HG02885 (cell line): Measurements from ENCODE around the gene DNAH6.

Experiments
- ATAC-seq: cut with Tn5 transposase; IDR thresholded peaks from one replicate; pipeline ENCODE4 v1.9.1; 2021; ENCODE audit warnings: mild to moderate bottlenecking; ENCODE audit not compliant: unreplicated experiment, poor library complexity

Gene DNAH6

GRCh38 chr2:84613082-84613481, 96.8 kb downstream of the DNAH6 start:
- no peak for ATAC-seq

GRCh38 chr2:84619794-84620371, 103.6 kb downstream of the DNAH6 start:
- no peak for ATAC-seq

DNA sequence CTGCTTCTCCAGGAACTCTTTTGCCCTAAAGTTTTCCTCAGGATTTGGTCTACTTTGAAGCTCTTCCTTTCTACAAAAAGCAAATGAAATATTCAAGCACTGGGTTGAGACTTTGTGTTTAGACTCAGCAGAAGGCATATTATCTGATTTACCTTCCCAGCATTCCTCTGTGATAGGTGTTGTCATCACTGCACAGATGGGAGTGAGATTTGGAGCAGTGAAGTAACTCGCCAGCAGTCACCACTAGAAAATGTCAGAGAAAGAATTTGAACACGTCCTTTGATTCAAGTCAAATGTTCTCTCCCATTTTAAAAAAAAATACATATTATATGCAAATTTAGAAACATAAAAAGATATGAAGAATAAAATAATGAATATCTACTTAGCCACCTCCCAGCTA, 112.2 kb downstream of the DNAH6 start:
- ATAC-seq, result no peak

DNA sequence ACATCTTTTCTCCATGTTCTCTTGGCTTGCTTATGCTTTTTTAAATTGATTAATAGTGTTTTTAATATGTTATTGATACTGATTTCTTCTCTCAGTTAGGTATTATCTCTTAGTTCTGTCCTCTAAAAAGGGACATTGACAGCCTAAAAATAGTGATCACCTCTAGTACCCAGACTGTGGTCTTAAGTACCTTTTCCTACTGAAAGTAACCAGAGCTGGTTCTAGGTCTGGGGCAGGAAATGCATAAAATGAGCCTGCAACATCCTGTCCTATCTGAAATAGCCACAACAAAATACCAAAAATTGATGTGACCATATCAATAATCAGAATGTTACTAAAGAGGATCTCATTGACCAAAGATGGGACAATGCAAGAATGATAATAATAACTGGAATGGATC, 113.3 kb downstream of the DNAH6 start:
- ATAC-seq, result no peak

DNA sequence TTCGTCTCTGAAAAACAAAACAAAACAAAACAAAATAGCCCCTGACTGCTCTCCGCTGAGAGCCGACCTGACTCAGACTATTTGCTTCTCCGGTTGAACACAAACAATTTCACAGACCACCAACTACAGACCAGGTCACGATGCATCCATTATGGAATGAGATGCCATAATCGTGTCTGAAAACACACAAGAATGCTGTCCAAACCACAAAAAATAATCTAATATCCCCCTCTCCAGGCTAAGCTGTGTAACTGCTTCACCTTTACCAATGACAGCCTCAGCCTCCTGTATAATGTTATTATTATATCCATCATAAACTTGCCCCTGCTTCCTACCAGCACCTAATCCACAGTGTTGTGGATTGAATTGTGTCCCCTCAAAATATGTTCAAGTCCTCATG, 114.7 kb downstream of the DNAH6 start:
- peak; percentile 65 for ATAC-seq

- ATAC-seq, result no peak
Observed at GRCh38 chr2:84631985-84632384, 115.7 kb downstream of the DNAH6 start.

DNA sequence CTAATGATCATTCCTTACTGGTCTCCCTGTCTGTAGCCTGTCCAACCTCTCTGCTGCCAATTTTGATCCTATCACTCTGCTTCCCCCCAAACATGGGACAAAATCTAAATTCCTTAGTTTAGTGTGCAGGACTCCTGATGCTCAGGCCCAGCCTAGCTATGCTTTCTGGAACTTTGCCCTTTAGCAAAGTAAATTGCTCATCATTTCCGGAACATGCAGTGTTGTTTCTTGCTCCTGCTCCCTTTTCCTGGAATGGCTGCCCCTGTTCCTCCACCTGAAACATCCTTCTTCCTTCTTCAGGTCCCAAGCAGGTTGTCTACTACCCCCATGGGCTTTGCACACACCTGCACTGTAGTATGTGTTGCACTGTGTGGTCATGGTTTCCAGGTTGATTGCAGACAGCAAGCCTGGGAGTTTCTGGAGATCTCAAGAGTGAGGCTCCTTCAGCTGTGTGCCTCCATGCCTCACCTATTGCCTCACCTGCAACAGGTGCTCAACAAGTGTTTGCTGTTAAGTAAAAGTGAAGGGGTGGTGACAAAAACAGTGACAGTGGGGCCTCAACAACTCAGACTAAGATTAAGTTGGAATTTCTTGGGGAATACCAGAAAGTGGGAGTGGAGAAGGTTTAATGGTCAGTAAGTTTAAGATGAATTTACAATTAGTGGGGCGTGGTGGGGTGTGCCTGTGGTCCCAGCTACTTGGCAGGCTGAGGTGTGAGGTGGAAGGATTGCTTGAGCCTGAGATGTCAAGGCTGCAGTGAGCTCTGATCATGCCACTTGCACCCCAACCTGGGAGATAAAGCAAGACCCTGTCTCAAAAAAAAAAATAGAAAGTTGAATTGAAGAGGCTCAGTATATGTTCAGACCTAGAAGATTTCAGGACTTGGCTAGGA, 120.0 kb downstream of the DNAH6 start:
- ATAC-seq, result no peak

GRCh38 chr2:84639751-84640150, 123.5 kb downstream of the DNAH6 start:
- no peak for ATAC-seq

DNA sequence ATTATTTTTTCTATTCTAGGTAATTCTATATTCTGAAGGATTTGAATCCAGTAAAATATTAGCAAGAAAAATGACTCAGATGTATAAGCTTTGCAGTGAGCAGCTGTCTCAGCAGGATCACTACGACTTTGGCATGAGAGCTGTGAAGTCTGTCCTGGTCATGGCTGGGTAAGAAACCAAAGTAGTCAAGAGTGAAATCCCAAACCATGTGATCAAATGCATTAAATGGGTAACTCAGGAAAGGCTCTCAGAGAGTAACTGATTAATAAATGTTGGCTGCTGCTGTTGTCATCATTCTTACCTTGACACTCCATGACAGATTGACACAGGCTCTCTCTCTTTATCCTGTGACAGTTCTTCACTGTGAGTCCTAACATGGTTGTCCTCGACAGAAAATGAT, 124.1 kb downstream of the DNAH6 start:
- ATAC-seq, result no peak

GRCh38 chr2:84641021-84641420, 124.7 kb downstream of the DNAH6 start:
- no peak for ATAC-seq

GRCh38 chr2:84643991-84644390, 127.7 kb downstream of the DNAH6 start:
- no peak for ATAC-seq

GRCh38 chr2:84646514-84646913, 130.2 kb downstream of the DNAH6 start:
- no peak for ATAC-seq

DNA sequence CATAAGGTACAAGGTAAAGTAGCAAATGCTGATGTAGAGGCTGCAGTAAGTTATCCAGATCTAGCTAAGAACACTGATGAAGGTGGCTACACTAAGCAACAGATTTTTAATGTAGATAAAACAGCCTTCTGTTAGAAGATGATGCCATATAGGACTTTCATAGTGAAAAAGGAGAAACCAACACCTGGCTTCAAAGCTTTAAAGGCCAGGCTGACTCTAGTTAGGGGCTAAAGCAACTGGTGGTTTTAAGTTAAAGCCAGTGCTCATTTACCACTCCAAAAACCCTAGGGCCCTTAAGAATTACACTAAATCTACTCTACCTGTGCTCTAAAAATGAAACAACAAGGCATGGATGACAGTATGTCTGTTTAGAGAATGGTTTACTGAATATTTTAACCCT, 131.0 kb downstream of the DNAH6 start:
- no peak for ATAC-seq

DNA sequence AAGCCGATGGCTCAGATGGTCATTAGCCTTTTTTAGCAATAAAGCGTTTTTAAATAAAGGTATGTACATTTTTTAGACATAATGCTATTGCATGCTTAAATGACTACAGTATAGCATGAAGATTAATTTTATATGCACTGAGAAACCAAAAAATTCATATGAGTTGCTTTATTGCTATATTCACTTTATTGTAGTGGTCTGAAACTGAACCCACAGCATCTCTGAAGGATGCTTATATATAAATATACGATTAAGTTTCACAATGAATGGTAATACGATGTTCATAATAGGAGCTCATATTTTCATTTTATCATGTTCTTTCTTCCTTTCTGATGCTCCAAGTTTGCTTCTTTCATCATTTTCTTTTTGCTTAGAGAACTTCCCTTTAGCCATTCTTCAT, 132.8 kb downstream of the DNAH6 start:
- no peak for ATAC-seq

- no peak for ATAC-seq
Observed at GRCh38 chr2:84649487-84650142, 133.3 kb downstream of the DNAH6 start.

GRCh38 chr2:84652431-84652830, 136.1 kb downstream of the DNAH6 start:
- no peak for ATAC-seq

DNA sequence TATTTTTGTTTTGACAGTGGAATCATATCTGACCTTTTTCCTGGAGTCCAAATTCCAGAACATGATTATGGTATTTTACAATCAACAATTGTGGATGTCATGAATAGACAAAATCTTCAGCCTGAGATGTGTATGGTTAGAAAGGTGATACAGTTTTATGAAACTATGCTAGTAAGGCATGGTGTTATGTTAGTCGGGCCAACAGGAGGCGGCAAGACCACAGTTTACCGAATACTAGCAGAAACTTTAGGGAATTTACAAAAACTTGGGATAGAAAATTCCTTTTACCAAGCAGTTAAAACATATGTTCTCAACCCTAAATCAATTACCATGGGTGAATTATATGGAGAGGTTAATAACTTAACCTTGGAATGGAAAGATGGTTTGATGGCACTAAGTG, 137.0 kb downstream of the DNAH6 start:
- ATAC-seq, result no peak

DNA sequence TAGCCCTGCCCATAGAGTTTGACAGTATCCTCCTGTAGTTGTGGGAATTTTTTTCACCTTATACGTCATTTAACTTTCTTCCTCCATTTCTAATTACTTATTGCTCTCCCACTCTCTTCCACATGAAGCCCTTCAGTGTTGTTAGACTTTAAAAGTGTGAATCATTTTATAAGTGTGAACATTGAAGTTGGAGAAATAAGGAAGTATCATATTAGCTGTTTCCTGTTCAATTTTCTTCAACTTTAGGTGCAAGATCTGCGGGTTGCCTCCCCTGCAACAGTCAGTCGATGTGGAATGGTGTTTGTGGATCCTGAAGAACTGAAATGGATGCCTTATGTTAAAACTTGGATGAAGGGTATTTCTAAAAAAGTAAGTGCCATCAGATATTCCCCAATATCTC, 138.1 kb downstream of the DNAH6 start:
- no peak for ATAC-seq

DNA sequence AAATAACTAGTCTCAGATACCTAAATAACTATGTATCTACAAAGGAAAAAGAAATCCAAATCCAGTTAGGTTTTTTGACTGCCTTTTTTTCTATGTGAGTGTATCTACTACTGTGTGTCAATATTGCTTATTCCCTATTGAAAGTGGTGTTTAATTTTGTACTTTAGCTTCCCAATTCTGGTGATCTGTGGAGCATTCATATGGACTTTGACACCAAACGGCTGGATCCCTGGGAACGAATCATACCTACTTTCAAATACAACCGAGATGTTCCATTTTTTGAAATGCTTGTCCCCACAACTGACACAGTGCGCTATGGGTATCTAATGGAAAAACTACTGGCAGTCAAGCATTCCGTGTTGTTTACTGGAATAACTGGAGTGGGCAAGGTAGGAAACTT, 152.8 kb downstream of the DNAH6 start:
- ATAC-seq, result no peak

DNA sequence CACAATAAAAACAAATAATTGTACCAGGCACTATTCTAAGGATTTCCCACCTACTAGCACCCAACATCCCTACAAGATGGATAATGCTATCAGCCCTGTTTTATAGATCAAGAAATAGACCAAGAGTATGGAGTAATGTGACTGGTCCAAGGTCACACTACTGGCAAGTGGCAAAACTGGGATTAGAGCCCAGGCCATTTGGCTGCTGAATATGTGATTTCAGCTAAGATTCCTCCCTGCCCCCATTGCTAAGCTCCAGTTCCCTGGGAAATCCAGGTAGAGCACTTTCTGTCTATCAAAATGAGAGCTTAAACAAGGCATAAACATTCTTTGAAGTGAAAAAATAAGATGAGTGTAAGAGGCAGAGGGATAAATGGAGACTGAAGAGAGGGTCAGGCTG, 157.8 kb downstream of the DNAH6 start:
- no peak for ATAC-seq

- no peak for ATAC-seq
Observed at GRCh38 chr2:84674586-84674985, 158.3 kb downstream of the DNAH6 start.
